ENCODE data around the gene KCNA10.
A peak's percentile ranks its signal among the peaks of the same experiment; 100 is the strongest.

KCNA10 gene

DNA sequence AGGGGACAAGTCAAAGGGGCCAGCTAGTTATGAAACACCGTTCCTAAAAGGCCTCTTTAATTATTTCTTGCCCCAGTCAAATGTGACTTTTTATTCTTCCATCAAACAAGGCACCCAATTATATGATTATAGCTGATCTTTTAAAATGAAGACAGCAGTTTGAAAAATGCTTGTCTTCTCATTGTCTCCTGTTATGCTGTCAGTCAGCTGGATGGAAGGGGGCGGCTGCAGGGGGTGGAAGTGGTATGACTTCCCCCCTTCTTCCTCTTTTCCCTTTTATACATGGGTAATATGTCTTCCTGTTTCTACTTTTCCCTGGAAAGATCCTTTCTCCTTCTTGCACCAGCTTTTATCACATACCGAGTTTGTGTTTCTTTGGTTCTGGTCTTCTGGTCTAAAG, 25.8 kb upstream of the KCNA10 start:
- Mint-ChIP-seq H3K27ac (no peak overlapping the region), H3K36me3 (no peaks in the 10 kb centered on the region)

DNA sequence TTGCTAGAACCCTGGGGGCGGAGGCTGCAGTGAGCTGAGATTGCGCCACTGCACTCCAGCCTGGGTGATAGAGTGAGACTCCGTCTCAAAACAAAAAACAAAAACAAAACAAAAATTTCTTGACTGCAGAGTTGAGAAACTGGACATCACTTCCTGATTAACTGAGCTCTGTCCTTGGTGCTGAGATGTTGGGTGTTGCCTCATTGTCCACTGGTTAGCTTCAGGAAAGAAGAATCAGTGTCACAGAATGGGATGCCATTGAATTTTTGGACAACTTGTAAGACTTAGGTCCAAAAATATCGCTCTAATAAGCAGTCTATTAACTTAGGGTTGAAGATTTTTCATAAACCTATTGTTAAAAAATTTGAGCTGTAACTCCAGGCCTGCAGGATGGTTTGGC, 23.8 kb upstream of the KCNA10 start:
- Mint-ChIP-seq H3K27ac (no peak overlapping the region), H3K4me1 (no peaks in the 10 kb centered on the region), H3K9me3 (no peaks in the 10 kb centered on the region), H3K4me3 (no peak overlapping the region), H3K36me3 (no peaks in the 10 kb centered on the region)
- ATAC-seq (no peak), DNase-seq (ENCODE audit: low spot score in 2 of 2) (no peak)

More for the DNA sequence above, 25.8 kb upstream of the KCNA10 start:
- Mint-ChIP-seq H3K4me3 (no peak overlapping the region), H3K4me1 (no peaks in the 10 kb centered on the region), H3K9me3 (no peaks in the 10 kb centered on the region)
- DNase-seq (ENCODE audit: low spot score in 2 of 2) (no peak), ATAC-seq (no peak)

DNA sequence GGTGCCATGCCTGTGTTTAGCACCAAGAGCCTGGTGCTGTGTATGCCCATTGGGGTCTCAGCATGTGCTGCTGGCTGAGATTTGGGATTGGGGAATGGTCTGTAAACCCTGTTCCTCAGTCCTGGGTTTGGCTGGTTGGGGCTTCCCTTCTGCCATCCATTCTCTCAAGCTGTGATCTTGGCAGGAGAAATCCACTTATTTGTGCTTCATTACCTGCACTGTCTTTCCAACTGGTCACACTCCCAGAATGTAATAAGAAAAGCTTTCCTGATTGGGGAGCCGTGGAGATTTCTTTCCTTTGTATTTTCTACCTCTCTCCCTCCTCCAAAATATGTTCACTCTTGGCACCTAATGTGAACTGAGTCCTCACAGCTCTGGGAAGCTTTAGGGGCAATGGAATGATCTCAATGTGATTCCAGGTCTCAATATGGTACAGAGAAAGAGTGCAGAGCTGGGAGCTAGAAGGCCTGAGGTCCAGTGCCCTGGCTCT, 23.0 kb upstream of the KCNA10 start:
- ATAC-seq = no peak
- no peak overlapping the region for H3K27ac Mint-ChIP-seq
- no peak overlapping the region for H3K4me3 Mint-ChIP-seq
- H3K36me3 Mint-ChIP-seq = no peaks in the 10 kb centered on the region
- DNase-seq (ENCODE audit: low spot score in 2 of 2) = no peak
- H3K9me3 Mint-ChIP-seq = no peaks in the 10 kb centered on the region
- no peaks in the 10 kb centered on the region for H3K4me1 Mint-ChIP-seq

DNA sequence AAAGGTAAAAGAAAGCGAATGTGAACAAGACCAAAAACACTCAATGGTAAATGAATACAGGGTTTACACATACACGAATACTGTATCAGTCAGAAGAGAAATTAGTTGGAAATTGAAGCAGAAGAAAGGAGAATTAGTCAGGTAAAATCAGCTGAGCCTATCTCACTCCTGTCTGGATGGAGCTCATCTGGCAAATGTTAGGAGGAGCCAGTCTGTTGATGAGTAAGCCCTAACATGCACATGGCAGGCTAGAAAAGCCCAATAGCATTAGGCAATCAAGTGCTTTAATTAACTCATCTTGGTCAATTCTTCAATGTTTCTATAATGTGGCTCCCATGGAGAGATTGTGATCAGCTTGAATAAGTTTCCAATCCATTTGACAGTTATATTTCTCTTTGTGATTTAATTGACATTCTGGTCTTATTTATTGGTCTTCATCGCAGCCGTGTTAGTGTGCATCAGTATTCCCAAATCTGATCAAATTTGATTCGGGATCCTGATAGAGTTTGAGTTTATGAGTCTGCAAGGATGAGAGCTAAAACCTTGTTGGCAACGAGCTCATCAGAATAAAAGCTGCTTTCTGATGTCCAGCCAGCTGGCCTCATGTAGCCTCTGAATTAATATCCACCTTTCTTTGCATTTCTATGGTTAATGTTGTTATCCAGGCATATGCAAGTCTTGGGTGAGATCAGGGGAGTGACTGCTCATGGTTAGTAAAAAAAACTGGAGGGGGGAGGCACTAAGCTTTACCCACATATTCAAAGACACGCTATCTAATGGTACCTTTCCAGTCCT, 22.1 kb upstream of the KCNA10 start:
- Mint-ChIP-seq H3K9me3 (no peaks in the 10 kb centered on the region), H3K27ac (no peak overlapping the region), H3K4me1 (no peaks in the 10 kb centered on the region), H3K4me3 (no peak overlapping the region), H3K36me3 (no peaks in the 10 kb centered on the region)
- DNase-seq (ENCODE audit: low spot score in 2 of 2) (no peak), ATAC-seq (no peak)

DNA sequence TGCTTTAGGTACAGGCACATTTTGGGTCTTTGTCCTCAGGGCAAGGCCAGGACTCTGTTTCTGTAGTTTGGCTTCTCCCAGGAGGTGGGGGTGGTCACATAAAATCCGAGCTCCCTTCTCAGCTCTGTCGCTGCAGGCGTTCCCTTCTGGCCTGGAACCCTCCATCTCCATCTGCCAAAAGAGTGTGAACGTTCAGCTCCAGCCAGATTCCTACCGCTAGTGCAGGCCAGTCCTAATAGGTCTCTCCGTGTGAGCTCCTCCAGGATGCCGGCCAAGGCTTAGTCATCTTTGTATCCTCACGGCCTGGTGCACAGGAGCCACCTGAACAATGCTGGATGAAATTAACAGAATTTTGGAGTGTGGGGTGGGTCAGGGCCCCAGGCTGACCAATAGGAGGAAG, 19.9 kb upstream of the KCNA10 start:
- H3K9me3 Mint-ChIP-seq = no peaks in the 10 kb centered on the region

DNA sequence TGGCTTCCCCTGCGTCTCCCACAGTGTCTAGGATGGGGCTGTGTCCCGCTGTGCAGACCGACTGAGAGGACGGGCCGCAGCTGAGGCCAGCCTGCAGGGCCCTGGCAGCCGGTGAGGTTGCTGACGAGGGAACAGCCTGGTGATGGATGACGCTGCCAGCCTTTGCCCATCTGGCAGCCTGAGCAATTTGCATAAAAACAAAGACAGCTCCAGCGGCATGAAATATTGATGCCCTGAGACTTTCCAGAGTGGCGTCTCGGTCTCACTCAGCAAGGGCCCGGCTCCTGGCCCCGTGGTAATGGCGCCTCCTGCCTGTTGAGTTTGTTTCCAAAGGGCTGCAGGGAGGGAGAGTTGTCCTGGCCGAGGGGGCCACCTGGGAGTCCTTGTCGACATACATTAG, 19.1 kb upstream of the KCNA10 start:
- no peak overlapping the region for H3K4me3 Mint-ChIP-seq
- no peaks in the 10 kb centered on the region for H3K9me3 Mint-ChIP-seq
- DNase-seq (ENCODE audit: low spot score in 2 of 2) = no peak
- no peaks in the 10 kb centered on the region for H3K4me1 Mint-ChIP-seq
- H3K36me3 Mint-ChIP-seq = no peaks in the 10 kb centered on the region
- H3K27ac Mint-ChIP-seq = no peak overlapping the region
- ATAC-seq = no peak

More for the DNA sequence above, 19.9 kb upstream of the KCNA10 start:
- ATAC-seq = no peak
- H3K36me3 Mint-ChIP-seq = no peaks in the 10 kb centered on the region
- no peak overlapping the region for H3K4me3 Mint-ChIP-seq
- DNase-seq (ENCODE audit: low spot score in 2 of 2) = no peak
- no peak overlapping the region for H3K27ac Mint-ChIP-seq
- H3K4me1 Mint-ChIP-seq = no peaks in the 10 kb centered on the region

DNA sequence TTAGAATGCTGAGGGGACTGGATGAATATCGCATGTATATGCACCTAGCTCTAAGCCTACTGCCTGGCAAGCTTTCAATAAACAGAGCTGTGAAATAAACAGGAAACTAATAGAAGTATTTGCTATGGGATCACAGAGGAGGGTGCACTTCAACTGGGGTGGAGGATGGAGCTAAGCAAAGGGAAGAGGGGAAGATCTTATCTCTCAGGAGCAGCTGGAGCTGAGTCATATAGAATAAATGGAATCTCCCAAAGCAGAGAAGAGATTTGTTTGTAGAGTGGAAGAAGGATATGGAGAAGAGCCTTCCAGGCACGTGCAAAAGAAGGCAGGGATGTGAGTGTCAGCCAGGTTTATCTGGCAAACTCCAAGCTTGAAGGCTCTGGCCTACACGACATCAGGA, 17.0 kb upstream of the KCNA10 start:
- DNase-seq (ENCODE audit: low spot score in 2 of 2) (no peak), ATAC-seq (no peak)
- no peak overlapping the region for H3K4me3 Mint-ChIP-seq
- no peaks in the 10 kb centered on the region for H3K9me3 Mint-ChIP-seq
- H3K27ac Mint-ChIP-seq = no peak overlapping the region
- no peaks in the 10 kb centered on the region for H3K36me3 Mint-ChIP-seq
- H3K4me1 Mint-ChIP-seq = no peaks in the 10 kb centered on the region

DNA sequence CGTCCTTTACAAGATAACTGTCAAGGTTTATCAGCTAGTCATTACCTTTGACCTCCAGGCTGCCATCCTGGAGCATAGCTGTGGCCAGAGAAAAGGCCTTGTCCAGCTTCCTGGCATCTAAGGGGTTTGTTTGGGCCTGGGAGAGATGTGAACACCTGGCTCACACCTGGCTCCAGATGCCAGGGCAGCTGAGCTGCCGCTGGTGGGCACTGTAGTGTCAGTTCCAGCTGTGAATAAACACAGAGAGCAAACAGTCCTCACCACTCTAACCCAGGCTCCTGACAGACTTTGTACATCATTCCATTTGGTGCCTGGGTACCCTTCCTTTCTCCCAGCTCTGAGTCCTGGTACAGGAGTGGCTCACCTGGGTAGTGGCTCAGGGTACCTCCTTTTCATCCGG, 14.3 kb upstream of the KCNA10 start:
- no peak overlapping the region for H3K4me3 Mint-ChIP-seq
- no peaks in the 10 kb centered on the region for H3K36me3 Mint-ChIP-seq
- DNase-seq (ENCODE audit: low spot score in 2 of 2) (no peak), ATAC-seq (no peak)
- no peaks in the 10 kb centered on the region for H3K4me1 Mint-ChIP-seq
- H3K27ac Mint-ChIP-seq = no peak overlapping the region
- H3K9me3 Mint-ChIP-seq = no peaks in the 10 kb centered on the region

DNA sequence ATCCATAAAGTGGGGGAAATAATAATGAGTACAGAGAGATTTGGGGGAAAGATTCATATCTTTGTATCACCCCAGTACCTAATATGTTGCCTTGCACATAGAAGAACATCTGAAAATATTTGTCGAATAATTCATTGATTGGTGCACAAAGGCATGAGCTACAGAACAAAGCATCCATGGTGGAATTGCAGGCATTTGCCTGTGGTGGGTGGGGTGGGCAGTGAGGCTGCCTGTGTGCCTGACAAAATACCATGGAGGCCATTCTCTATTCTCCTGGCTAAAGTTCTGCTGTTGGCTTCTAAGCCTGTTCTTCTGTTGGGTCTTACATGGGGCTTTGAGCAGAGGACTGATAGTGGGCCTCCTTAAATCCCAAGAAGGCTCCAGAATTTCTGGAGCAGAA, 10.0 kb upstream of the KCNA10 start:
- no peaks in the 10 kb centered on the region for H3K9me3 Mint-ChIP-seq
- no peak overlapping the region for H3K27ac Mint-ChIP-seq
- ATAC-seq = no peak
- H3K36me3 Mint-ChIP-seq = no peaks in the 10 kb centered on the region
- H3K4me1 Mint-ChIP-seq = peaks cover 8% of the 10 kb centered on the region
- no peak for DNase-seq (ENCODE audit: low spot score in 2 of 2)
- H3K4me3 Mint-ChIP-seq = no peak overlapping the region

DNA sequence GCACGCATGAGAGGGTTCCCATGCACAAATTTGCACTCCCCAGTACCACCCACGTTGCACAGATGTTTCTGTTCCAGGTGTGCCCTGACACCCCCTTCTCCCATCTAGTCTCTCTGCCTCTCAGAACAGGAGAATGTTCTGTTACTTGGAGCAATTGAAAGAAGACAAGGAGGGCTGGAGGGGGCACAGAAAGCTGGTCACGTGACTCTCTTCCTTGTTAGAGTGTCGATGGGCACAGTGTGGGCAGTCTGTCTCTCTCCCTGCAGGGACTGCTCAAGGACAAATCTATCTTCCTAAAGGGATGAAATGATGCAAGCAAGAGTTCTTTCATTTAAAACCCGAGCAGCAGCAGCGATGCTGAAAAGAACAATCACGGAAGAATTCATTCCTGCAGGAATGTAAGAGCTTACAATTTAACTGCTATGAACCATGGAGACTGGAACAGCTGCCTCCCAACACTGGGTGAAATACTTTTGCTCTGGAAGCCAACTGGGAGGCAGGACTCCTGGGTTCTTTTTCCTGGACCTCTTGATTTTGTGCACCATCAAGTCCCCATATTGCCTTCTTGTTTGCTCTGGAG, 7.3 kb upstream of the KCNA10 start:
- H3K4me1 Mint-ChIP-seq = peaks cover 8% of the 10 kb centered on the region
- no peaks in the 10 kb centered on the region for H3K36me3 Mint-ChIP-seq
- no peak overlapping the region for H3K27ac Mint-ChIP-seq
- DNase-seq (ENCODE audit: low spot score in 2 of 2) = no peak
- H3K9me3 Mint-ChIP-seq = no peaks in the 10 kb centered on the region
- no peak for ATAC-seq
- H3K4me3 Mint-ChIP-seq = no peak overlapping the region

DNA sequence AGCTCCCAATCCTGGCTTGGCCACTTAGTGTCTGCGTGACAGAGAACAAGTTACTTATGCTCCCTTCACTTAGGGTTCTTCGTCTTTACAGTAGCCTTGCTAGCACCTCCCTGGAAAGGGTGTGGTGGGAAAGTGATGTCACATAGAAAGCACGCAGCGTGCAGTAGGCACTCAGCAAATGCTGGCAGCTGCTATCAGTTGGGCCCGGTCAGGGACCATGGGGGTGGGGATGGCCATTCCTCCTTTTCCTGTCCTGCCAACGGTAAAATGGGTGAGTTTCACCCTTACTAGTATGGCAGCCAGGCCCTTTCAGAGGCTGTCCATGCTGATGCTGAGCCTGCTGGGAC, 6.2 kb upstream of the KCNA10 start:
- H3K27ac Mint-ChIP-seq = no peak overlapping the region
- no peak for ATAC-seq

DNA sequence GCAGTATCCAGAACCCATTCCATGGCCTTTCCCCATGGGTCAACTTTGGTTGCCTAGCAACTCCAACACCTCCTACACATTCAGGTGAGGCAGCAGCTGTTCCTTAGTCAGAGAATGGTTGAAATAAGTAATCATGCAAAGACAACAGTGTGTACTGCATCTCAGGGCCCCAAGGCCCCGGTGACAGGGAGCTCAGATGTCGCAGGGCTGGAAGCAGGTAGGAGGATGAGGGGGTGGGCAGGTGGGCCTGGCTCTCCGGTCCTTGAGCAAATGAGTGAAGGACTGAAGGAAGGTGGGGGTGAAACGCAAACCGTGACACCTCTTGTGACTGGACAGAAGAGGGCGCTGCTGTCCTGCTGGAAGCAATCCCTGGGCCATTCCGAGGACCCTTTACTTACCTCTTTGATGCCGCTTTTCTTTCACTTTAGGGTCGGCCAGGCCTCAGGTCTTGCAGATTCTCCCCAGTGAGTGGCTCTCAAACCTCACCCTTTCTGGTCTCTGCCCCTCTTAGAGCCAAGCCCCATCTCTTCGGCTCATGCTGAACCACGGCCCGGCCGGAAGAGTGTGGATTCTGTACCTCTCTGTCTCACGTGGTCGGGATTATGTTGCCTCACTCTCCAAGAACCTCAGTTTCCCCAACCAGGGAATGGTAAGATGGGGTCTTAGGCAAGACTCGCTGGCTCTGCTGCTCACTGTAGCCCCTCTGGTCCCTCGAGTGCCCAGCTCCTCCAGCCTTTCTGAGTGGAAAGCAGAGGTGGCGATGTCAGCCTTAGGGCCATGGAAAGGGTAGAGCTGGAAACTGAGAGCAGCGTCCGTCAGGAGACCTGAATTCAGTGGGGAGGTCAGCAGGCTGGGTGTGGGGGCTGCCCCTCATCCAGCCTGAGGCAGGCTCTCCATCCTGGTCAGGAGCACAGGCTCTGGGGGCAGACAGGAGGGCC, 5.6 kb upstream of the KCNA10 start:
- ATAC-seq (peak; percentile 68), DNase-seq (ENCODE audit: low spot score in 2 of 2) (peak; percentile 33 to 69)
- Mint-ChIP-seq H3K4me1 (peaks cover 8% of the 10 kb centered on the region), H3K36me3 (no peaks in the 10 kb centered on the region), H3K4me3 (peak overlapping the region; percentile 11), H3K9me3 (no peaks in the 10 kb centered on the region), H3K27ac (no peak overlapping the region)

More for the DNA sequence above, 6.2 kb upstream of the KCNA10 start:
- no peak for DNase-seq (ENCODE audit: low spot score in 2 of 2)
- Mint-ChIP-seq H3K4me1 (peaks cover 8% of the 10 kb centered on the region), H3K4me3 (no peak overlapping the region), H3K9me3 (no peaks in the 10 kb centered on the region), H3K36me3 (no peaks in the 10 kb centered on the region)

DNA sequence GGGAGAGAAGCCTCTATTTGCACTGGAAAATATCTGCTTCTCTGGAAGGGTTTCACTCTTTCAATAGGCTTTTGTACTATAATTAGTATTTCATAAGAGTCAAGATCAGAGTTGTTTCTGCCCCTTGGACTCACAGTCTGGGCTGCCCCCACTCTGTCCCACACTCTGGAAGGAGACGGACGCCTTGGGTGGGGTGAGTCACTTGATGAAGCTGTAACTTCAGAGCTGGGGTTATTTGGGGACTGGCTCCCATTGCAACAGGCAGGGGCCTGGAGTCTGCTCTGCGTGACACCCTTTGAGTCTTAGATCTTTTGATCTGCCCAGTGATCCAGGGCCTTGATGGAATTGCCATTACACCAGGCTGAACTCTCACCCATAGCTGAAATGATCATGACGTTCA, 4.0 kb upstream of the KCNA10 start:
- ATAC-seq (no peak), DNase-seq (ENCODE audit: low spot score in 2 of 2) (no peak)
- Mint-ChIP-seq H3K36me3 (no peaks in the 10 kb centered on the region), H3K9me3 (no peaks in the 10 kb centered on the region), H3K4me3 (no peak overlapping the region), H3K27ac (no peak overlapping the region), H3K4me1 (peaks cover 8% of the 10 kb centered on the region)

DNA sequence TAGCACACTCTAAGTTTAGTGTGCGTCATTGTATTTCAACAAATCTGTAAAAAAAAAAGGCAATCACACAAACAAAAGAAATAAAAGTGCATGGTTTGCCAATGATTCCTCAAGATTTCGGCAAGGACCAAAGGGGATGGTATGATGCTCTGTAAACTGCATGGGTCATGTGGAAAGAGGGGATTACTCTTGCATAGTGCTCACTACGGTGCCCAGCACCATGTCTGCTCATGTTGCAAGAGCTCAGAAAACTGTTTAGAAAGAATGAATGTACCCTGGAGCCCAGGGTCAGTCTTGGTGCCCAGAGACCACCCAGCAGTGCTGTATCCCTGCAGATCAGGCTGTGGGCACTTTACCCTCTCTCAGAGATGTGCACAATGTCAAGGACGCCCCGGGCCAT, 3.6 kb upstream of the KCNA10 start:
- no peak overlapping the region for H3K4me3 Mint-ChIP-seq
- no peaks in the 10 kb centered on the region for H3K36me3 Mint-ChIP-seq
- no peaks in the 10 kb centered on the region for H3K9me3 Mint-ChIP-seq
- ATAC-seq = no peak
- no peak overlapping the region for H3K27ac Mint-ChIP-seq
- DNase-seq (ENCODE audit: low spot score in 2 of 2) = no peak
- peaks cover 8% of the 10 kb centered on the region for H3K4me1 Mint-ChIP-seq

DNA sequence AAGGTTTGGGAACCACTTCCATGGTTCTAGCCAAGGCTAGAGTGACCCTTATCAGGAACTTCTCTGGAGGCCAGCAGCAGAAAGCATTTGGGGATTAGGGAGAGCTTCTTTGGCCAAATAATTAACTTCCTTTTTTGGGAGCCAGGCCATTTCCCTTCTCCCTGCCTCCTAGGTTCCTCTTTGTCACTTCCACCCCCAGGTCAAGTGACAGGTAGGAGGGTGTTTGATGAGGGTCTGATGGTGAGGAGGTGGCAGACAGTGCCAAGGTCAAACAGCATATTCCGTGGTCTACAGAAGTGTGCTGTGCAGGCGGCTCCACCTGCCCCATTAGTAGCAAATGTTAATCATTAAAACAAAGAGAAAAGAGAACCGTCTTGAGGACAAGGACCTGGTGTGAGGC, 1.9 kb upstream of the KCNA10 start:
- no peak overlapping the region for H3K4me3 Mint-ChIP-seq
- DNase-seq (ENCODE audit: low spot score in 2 of 2) (no peak), ATAC-seq (no peak)
- no peaks in the 10 kb centered on the region for H3K36me3 Mint-ChIP-seq
- no peaks in the 10 kb centered on the region for H3K9me3 Mint-ChIP-seq
- H3K4me1 Mint-ChIP-seq = peaks cover 8% of the 10 kb centered on the region
- H3K27ac Mint-ChIP-seq = no peak overlapping the region

All from stimulated activated effector memory CD8-positive, alpha-beta T cell treated with anti-CD3 and anti-CD28 coated beads, Interleukin-12 subunit alpha, Interleukin-12 subunit beta, amount 100 ng/mL, for 72 hours (primary cell).